Nephron (organoid): ENCODE measurements around the gene SPON1.

Experiments
- H3K27ac Mint-ChIP-seq, 3 experiments: 2 replicates each; pipeline ENCODE4 v1.8.0; 2020; ENCODE audit warnings: mixed read lengths in 3 of 3, mild to moderate bottlenecking in 2 of 3, moderate library complexity in 1 of 3
- H3K27me3 Mint-ChIP-seq: 2 replicates; pipeline ENCODE4 v1.8.0; 2021; ENCODE audit warnings: low read depth, mild to moderate bottlenecking, moderate library complexity, mixed read lengths
- H3K36me3 Mint-ChIP-seq: 2 replicates; pipeline ENCODE4 v1.8.0; 2020; ENCODE audit warnings: low read depth, mixed read lengths
- H3K4me1 Mint-ChIP-seq: 2 replicates; pipeline ENCODE4 v1.8.0; 2020; ENCODE audit warnings: mixed read lengths
- H3K4me3 Mint-ChIP-seq, 3 experiments: 2 replicates each; pipeline ENCODE4 v1.8.0; 2020; ENCODE audit warnings: mild to moderate bottlenecking in 3 of 3, mixed read lengths in 3 of 3, moderate library complexity in 2 of 3
- H3K9me3 Mint-ChIP-seq: 2 replicates; pipeline ENCODE4 v1.8.0; 2020; ENCODE audit warnings: mixed read lengths
- CTCF ChIP-seq, 3 experiments: fragments of 200-600 bp; sonication (generic); IDR thresholded peaks; one replicate each; pipeline ENCODE4 v1.5.0; 2021; ENCODE audit warnings: antibody characterized with exemption in 3 of 3; ENCODE audit not compliant: unreplicated experiment in 3 of 3

SPON1 gene

GRCh38 chr11:13952221-13952620, 10.3 kb upstream of the SPON1 start:
- Mint-ChIP-seq H3K27ac (no peak overlapping the region), H3K36me3 (no peaks in the 10 kb centered on the region), H3K27me3 (no peaks in the 10 kb centered on the region), H3K9me3 (no peaks in the 10 kb centered on the region), H3K4me1 (peaks cover 16% of the 10 kb centered on the region), H3K4me3 (no peak overlapping the region)
- no peak for TF ChIP-seq CTCF (IDR thresholded peaks at IDR 0.05; ENCODE audit: unreplicated experiment in 3 of 3)

- no peak overlapping the region for H3K27ac Mint-ChIP-seq
- no peak overlapping the region for H3K4me3 Mint-ChIP-seq
- no peak for TF ChIP-seq CTCF (IDR thresholded peaks at IDR 0.05; ENCODE audit: unreplicated experiment in 3 of 3)
- H3K27me3 Mint-ChIP-seq = no peaks in the 10 kb centered on the region
- no peaks in the 10 kb centered on the region for H3K9me3 Mint-ChIP-seq
- no peaks in the 10 kb centered on the region for H3K36me3 Mint-ChIP-seq
- H3K4me1 Mint-ChIP-seq = peaks cover 13% of the 10 kb centered on the region
Measured at GRCh38 chr11:13952668-13953067, 9.9 kb upstream of the SPON1 start.

GRCh38 chr11:13954591-13954990, 7.9 kb upstream of the SPON1 start:
- Mint-ChIP-seq H3K9me3 (no peaks in the 10 kb centered on the region), H3K27ac (no peak overlapping the region), H3K27me3 (peaks cover 12% of the 10 kb centered on the region), H3K4me1 (peaks cover 6% of the 10 kb centered on the region), H3K4me3 (no peak overlapping the region), H3K36me3 (no peaks in the 10 kb centered on the region)
- no peak for TF ChIP-seq CTCF (IDR thresholded peaks at IDR 0.05; ENCODE audit: unreplicated experiment in 3 of 3)

GRCh38 chr11:13955971-13956421, 6.5 kb upstream of the SPON1 start:
- Mint-ChIP-seq H3K9me3 (peaks cover 3% of the 10 kb centered on the region), H3K4me1 (peaks cover 6% of the 10 kb centered on the region), H3K27ac (no peak overlapping the region), H3K4me3 (no peak overlapping the region), H3K27me3 (peaks cover 25% of the 10 kb centered on the region), H3K36me3 (no peaks in the 10 kb centered on the region)
- TF ChIP-seq CTCF (IDR thresholded peaks at IDR 0.05; ENCODE audit: unreplicated experiment in 3 of 3) = peak; percentile 77 to 89 (median 81)

GRCh38 chr11:13956988-13957387, 5.5 kb upstream of the SPON1 start:
- no peak overlapping the region for H3K4me3 Mint-ChIP-seq
- no peak overlapping the region for H3K27ac Mint-ChIP-seq
- H3K4me1 Mint-ChIP-seq = peaks cover 6% of the 10 kb centered on the region
- peaks cover 35% of the 10 kb centered on the region for H3K27me3 Mint-ChIP-seq
- no peak for TF ChIP-seq CTCF (IDR thresholded peaks at IDR 0.05; ENCODE audit: unreplicated experiment in 3 of 3)
- H3K36me3 Mint-ChIP-seq = no peaks in the 10 kb centered on the region
- H3K9me3 Mint-ChIP-seq = peaks cover 3% of the 10 kb centered on the region

GRCh38 chr11:13958641-13959400, 3.7 kb upstream of the SPON1 start:
- no peak for TF ChIP-seq CTCF (IDR thresholded peaks at IDR 0.05; ENCODE audit: unreplicated experiment in 3 of 3)
- Mint-ChIP-seq H3K4me1 (peaks cover 10% of the 10 kb centered on the region), H3K4me3 (no peak overlapping the region), H3K36me3 (no peaks in the 10 kb centered on the region), H3K27ac (peak overlapping the region in 2 of 3 experiments; percentile 28 to 89), H3K9me3 (peaks cover 3% of the 10 kb centered on the region), H3K27me3 (peaks cover 48% of the 10 kb centered on the region)
